Activated CD4-positive, alpha-beta T cell treated with anti-CD3 and anti-CD28 coated beads, Interleukin-2, amount 10 ng/mL, durations not matched to agents 24 days and 14 days (primary cell): Measurements from ENCODE around the gene DENND6B. TPM values are rescaled to one million over a fixed set of nuclear protein-coding genes. Genes with fewer than 3 reads are reported as not detected.
A peak's percentile ranks its signal among the peaks of the same experiment; 100 is the strongest.
"Not testable (repeated sequence)": the region's sequence is repeated elsewhere in the genome, so short reads cannot be mapped to it uniquely, and the experiment has no call there.

Source experiments
- DNase-seq: peaks from one replicate; pipeline ENCODE4 v3.0.0; 2022
- H3K27ac Mint-ChIP-seq: one replicate; pipeline ENCODE4 v1.8.0; 2022; ENCODE audit warnings: mild to moderate bottlenecking, mixed read lengths
- H3K27me3 Mint-ChIP-seq: one replicate; pipeline ENCODE4 v1.8.0; 2022; ENCODE audit warnings: mixed read lengths
- H3K36me3 Mint-ChIP-seq: one replicate; pipeline ENCODE4 v1.8.0; 2022; ENCODE audit warnings: low read depth, mild to moderate bottlenecking, mixed read lengths
- H3K4me1 Mint-ChIP-seq: one replicate; pipeline ENCODE4 v1.8.0; 2021; ENCODE audit warnings: mixed read lengths
- H3K4me3 Mint-ChIP-seq: one replicate; pipeline ENCODE4 v1.8.0; 2022; ENCODE audit warnings: mild to moderate bottlenecking, moderate library complexity, mixed read lengths
- H3K9me3 Mint-ChIP-seq: one replicate; pipeline ENCODE4 v1.8.0; 2021; ENCODE audit warnings: mixed read lengths
- intact Hi-C: fragments of 100-400 bp; cut with micrococcal nuclease; formaldehyde crosslinking; loops from one replicate; pipeline ENCODE4 v1.15.1; 2023
- total RNA-seq: library from RNA; stranded (reverse); gene quantifications from 2 replicates; pipeline ENCODE4 v1.2.3, GENCODE V29; 2022

Gene DENND6B
- total RNA-seq, 1 donor from 2014 or later, result 2.2 TPM

- H3K27me3 Mint-ChIP-seq, result peaks cover 18% of the 10 kb centered on the region
- H3K4me1 Mint-ChIP-seq, result peaks cover 13% of the 10 kb centered on the region
- peak overlapping the region; percentile 87 for H3K27ac Mint-ChIP-seq
- peaks cover 3% of the 10 kb centered on the region for H3K36me3 Mint-ChIP-seq
- peak overlapping the region; percentile 87 for H3K4me3 Mint-ChIP-seq
- intact Hi-C loops, result loop anchor here (1.0 to 5.0 kb wide), 4 partner anchors 13 to 75 kb away; partner anchors contain the start of genes HDAC10 and MAPK11
- DNase-seq, result no peak
- H3K9me3 Mint-ChIP-seq, result no peaks in the 10 kb centered on the region
Observed at GRCh38 chr22:50327711-50328019, 853 bp upstream of the DENND6B start.

DNA sequence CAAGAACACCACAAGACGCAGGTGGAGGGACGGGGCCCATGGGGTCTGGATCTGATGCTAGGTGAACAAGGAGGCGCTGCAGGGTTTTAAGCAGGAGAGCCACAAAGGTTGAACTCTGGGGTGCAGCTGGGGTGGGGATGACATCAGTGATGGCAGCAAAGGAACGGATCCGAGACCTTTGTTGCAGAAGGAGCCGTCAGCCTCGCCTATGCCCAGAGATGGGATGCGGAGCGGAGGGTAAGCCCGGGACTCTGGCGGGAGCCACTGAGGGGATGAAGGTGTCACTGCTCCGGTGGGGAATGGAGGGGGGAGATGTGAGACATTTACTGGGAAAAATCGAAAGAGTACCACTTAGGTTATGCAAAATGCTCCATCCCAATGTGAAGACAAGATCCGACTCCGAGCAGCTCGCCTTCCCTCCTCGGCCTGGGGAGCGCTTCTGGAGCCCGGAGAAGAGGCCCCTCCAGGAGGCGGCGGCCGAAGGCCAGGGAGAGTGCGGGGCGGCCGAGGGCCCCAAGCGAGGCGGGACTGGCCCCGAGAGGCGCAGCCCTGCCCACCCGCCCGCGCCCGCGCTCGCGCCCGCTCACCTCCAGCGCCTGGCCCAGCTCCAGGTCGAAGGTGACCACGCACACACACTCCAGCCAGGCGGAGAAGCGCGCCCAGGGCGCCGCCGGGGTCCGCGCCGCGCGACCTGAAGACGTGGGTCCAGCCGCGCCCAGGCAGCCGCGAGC lies 422 bp downstream of the DENND6B start:
- intact Hi-C loops, result loop anchor here (2.0 to 5.0 kb wide), 2 partner anchors 56 to 74 kb away; partner anchors contain the start of genes HDAC10 and MAPK11
- H3K4me1 Mint-ChIP-seq, result peaks cover 13% of the 10 kb centered on the region
- no peaks in the 10 kb centered on the region for H3K9me3 Mint-ChIP-seq
- H3K27ac Mint-ChIP-seq, result peak overlapping the region; percentile 62
- peaks cover 3% of the 10 kb centered on the region for H3K36me3 Mint-ChIP-seq
- peaks cover 18% of the 10 kb centered on the region for H3K27me3 Mint-ChIP-seq
- peak overlapping the region; percentile 85 for H3K4me3 Mint-ChIP-seq
- DNase-seq, result no peak

DNA sequence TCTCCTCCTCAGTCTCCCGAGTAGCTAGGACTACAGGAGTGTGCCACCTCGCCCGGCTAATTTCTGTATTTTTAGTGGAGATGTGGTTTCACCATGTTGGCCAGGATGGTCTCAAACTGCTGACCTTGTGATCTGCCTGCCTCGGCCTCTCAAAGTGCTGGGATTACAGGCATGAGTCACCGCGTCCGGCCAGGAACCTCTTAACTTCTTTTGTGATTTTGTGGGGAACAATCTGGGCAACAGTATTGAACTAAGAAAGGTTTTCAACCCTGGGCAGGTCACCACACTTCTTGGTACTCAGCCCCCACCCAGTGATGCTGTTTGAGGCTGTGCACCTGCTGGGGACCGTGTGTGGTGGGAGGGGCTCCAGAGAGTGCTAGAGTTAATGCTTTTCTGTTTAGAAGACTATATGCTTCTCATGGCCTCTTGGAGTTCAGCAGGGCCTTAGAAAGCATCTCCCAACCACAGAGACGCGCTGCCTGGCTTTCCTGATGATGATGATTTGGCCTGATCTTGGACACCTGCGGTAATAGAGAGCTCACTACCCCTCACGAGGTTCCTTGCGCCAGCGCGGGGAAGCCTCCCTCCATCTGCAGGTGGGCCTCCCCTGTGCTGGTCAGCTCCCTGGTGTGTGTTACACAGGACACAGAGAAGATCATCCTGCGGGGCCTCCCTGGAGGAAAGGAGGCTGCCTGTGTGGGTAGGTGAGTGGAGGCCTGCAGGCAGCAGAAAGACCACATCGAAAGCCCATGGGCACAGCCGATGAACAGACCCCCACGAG lies 1.2 kb downstream of the DENND6B start:
- H3K27me3 Mint-ChIP-seq, result peaks cover 18% of the 10 kb centered on the region
- DNase-seq, result no peak
- intact Hi-C loops, result loop anchor here (2.0 to 5.0 kb wide), 2 partner anchors 55 to 73 kb away; partner anchors contain the start of genes HDAC10 and MAPK11
- H3K36me3 Mint-ChIP-seq, result peaks cover 3% of the 10 kb centered on the region
- H3K27ac Mint-ChIP-seq, result peak overlapping the region; percentile 62
- H3K9me3 Mint-ChIP-seq, result no peaks in the 10 kb centered on the region
- peak overlapping the region; percentile 85 for H3K4me3 Mint-ChIP-seq
- peaks cover 13% of the 10 kb centered on the region for H3K4me1 Mint-ChIP-seq

DNA sequence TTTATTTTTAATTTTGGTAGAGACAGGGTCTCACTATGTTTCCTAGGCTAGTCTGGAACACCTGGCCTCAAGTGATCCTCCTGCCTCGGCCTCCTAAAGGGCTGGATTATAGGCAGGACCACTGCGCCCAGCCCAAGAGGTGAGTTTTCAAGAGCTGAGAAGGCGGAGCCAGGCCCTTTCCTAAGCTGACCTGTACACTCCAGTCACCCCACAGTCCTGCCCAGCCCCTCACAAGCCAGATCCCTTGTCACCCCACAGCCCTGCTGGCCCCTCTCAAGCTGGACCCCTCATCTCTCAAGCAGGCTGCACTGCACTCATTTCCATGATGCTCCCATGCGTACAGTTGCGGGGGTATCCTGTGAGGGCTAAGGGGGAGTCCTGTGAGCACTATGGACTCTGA lies 2.9 kb downstream of the DENND6B start:
- no peak for DNase-seq
- intact Hi-C loops, result no loop called here
- Mint-ChIP-seq H3K4me1 (peaks cover 10% of the 10 kb centered on the region), H3K4me3 (no peak overlapping the region), H3K36me3 (peaks cover 2% of the 10 kb centered on the region), H3K9me3 (no peaks in the 10 kb centered on the region), H3K27ac (no peak overlapping the region), H3K27me3 (peaks cover 16% of the 10 kb centered on the region)

- H3K27ac Mint-ChIP-seq, DNase-seq, H3K9me3 Mint-ChIP-seq, H3K4me3 Mint-ChIP-seq, H3K4me1 Mint-ChIP-seq, H3K36me3 Mint-ChIP-seq, intact Hi-C loops: not testable (repeated sequence)
- H3K27me3 Mint-ChIP-seq, result peaks cover 16% of the 10 kb centered on the region
Observed at GRCh38 chr22:50322382-50323104, 4.3 kb downstream of the DENND6B start.

GRCh38 chr22:50320671-50321325 lies 6.0 kb downstream of the DENND6B start:
- Mint-ChIP-seq H3K9me3 (no peaks in the 10 kb centered on the region), H3K27me3 (peaks cover 10% of the 10 kb centered on the region), H3K36me3 (no peaks in the 10 kb centered on the region), H3K4me3 (no peak overlapping the region), H3K4me1 (peaks cover under 1% of the 10 kb centered on the region), H3K27ac (no peak overlapping the region)
- intact Hi-C loops, result no loop called here
- no peak for DNase-seq

GRCh38 chr22:50320116-50320515 lies 6.7 kb downstream of the DENND6B start:
- Mint-ChIP-seq H3K27ac (no peak overlapping the region), H3K36me3 (no peaks in the 10 kb centered on the region), H3K4me1 (peaks cover 2% of the 10 kb centered on the region), H3K9me3 (no peaks in the 10 kb centered on the region), H3K27me3 (peaks cover 7% of the 10 kb centered on the region), H3K4me3 (no peak overlapping the region)
- no peak for DNase-seq
- intact Hi-C loops, result no loop called here

- intact Hi-C loops, result no loop called here
- H3K9me3 Mint-ChIP-seq, result no peaks in the 10 kb centered on the region
- no peaks in the 10 kb centered on the region for H3K36me3 Mint-ChIP-seq
- peaks cover 3% of the 10 kb centered on the region for H3K27me3 Mint-ChIP-seq
- H3K4me1 Mint-ChIP-seq, result peaks cover 4% of the 10 kb centered on the region
- H3K4me3 Mint-ChIP-seq, result no peak overlapping the region
- no peak overlapping the region for H3K27ac Mint-ChIP-seq
- DNase-seq, result no peak
Observed at GRCh38 chr22:50319503-50319951, 7.3 kb downstream of the DENND6B start.

- Mint-ChIP-seq H3K27ac (peak overlapping the region; percentile 15), H3K27me3 (no peaks in the 10 kb centered on the region), H3K4me1 (peaks cover 8% of the 10 kb centered on the region), H3K36me3 (no peaks in the 10 kb centered on the region), H3K9me3 (no peaks in the 10 kb centered on the region), H3K4me3 (no peak overlapping the region)
- no peak for DNase-seq
- intact Hi-C loops, result no loop called here
Observed at GRCh38 chr22:50318698-50319411, 8.0 kb downstream of the DENND6B start.

GRCh38 chr22:50318356-50318697 lies 8.5 kb downstream of the DENND6B start:
- peaks cover 8% of the 10 kb centered on the region for H3K4me1 Mint-ChIP-seq
- no peaks in the 10 kb centered on the region for H3K9me3 Mint-ChIP-seq
- no peak for DNase-seq
- intact Hi-C loops, result no loop called here
- H3K36me3 Mint-ChIP-seq, result no peaks in the 10 kb centered on the region
- no peak overlapping the region for H3K27ac Mint-ChIP-seq
- H3K27me3 Mint-ChIP-seq, result no peaks in the 10 kb centered on the region
- no peak overlapping the region for H3K4me3 Mint-ChIP-seq

DNA sequence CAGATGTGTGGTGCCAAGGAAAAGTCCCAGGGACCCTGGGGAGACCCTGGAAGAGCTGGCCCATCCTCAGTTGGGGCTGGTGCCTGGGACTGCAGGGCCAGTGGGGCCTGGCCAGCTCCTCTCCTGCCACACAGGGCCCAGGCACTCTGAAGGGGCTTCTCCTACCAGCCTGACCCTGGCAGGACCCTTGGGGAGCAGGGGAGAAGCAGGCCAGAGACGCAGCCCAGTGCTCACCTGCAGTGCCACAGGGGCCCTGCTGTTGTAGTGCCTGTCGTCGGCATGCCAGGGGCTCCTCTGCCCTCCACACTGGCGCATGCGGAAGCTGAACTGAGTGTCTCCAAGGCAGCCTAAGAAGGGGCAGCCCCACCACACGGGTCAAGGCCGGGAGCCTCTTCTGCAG lies 9.1 kb downstream of the DENND6B start:
- no peak for DNase-seq
- no peaks in the 10 kb centered on the region for H3K36me3 Mint-ChIP-seq
- intact Hi-C loops, result no loop called here
- no peak overlapping the region for H3K27ac Mint-ChIP-seq
- no peaks in the 10 kb centered on the region for H3K9me3 Mint-ChIP-seq
- peaks cover 8% of the 10 kb centered on the region for H3K4me1 Mint-ChIP-seq
- no peaks in the 10 kb centered on the region for H3K27me3 Mint-ChIP-seq
- H3K4me3 Mint-ChIP-seq, result no peak overlapping the region

GRCh38 chr22:50317178-50317577 lies 9.6 kb downstream of the DENND6B start:
- intact Hi-C loops, result no loop called here
- DNase-seq, result no peak
- no peak overlapping the region for H3K4me3 Mint-ChIP-seq
- H3K36me3 Mint-ChIP-seq, result no peaks in the 10 kb centered on the region
- H3K27me3 Mint-ChIP-seq, result no peaks in the 10 kb centered on the region
- no peak overlapping the region for H3K27ac Mint-ChIP-seq
- peaks cover 8% of the 10 kb centered on the region for H3K4me1 Mint-ChIP-seq
- no peaks in the 10 kb centered on the region for H3K9me3 Mint-ChIP-seq
